HepG2 (cell line): Measurements from ENCODE around the gene RAD21L1. TPM values are rescaled to one million over a fixed set of nuclear protein-coding genes. Genes with fewer than 3 reads are reported as not detected.

ENCODE experiments used
- CREM ChIP-seq, 2 experiments: sonication (generic) in 1 of 2; formaldehyde crosslinking in 1 of 2; IDR thresholded peaks; 2 replicates each; pipeline versions ENCODE4 v1.4.0 to v1.6.1; 2016 to 2020; ENCODE audit warnings: antibody characterized with exemption in 1 of 2, mild to moderate bottlenecking in 1 of 2, missing genetic modification reagents in 1 of 2
- ELF3 ChIP-seq: IDR thresholded peaks from 2 replicates; pipeline ENCODE4 v1.6.1; 2016; ENCODE audit warnings: missing genetic modification reagents, missing compliant biosample characterization
- FIP1L1 ChIP-seq: fragments of 200-400 bp; formaldehyde crosslinking; IDR thresholded peaks from 2 replicates; pipeline ENCODE4 v1.6.1; 2018; ENCODE audit warnings: low read depth, mild to moderate bottlenecking, low read length, moderate library complexity, borderline replicate concordance; ENCODE audit not compliant: insufficient read depth
- FOXP4 ChIP-seq: sonication (generic); formaldehyde crosslinking; IDR thresholded peaks from 2 replicates; pipeline ENCODE4 v1.4.0; 2020; ENCODE audit warnings: missing genetic modification reagents
- MEIS1 ChIP-seq: sonication (generic); formaldehyde crosslinking; IDR thresholded peaks from 2 replicates; pipeline ENCODE4 v1.9.0; 2021; ENCODE audit warnings: mild to moderate bottlenecking, missing genetic modification reagents, moderate library complexity, borderline replicate concordance
- RBAK ChIP-seq: sonication (generic); formaldehyde crosslinking; IDR thresholded peaks from 2 replicates; pipeline ENCODE4 v1.5.1; 2020; ENCODE audit warnings: mild to moderate bottlenecking, missing genetic modification reagents
- SIN3A ChIP-seq: IDR thresholded peaks from 2 replicates; pipeline ENCODE4 v1.6.1; 2011; ENCODE audit warnings: low read depth, mild to moderate bottlenecking, control low read depth, low read length, borderline replicate concordance
- TGIF2 ChIP-seq: IDR thresholded peaks from 2 replicates; pipeline ENCODE4 v1.6.1; 2016; ENCODE audit warnings: control low read depth, missing compliant biosample characterization
- ZBTB20 ChIP-seq: sonication (generic); formaldehyde crosslinking; IDR thresholded peaks from 2 replicates; pipeline ENCODE4 v1.8.1; 2023; ENCODE audit warnings: missing genetic modification reagents, low read depth, mild to moderate bottlenecking, borderline replicate concordance
- ZBTB7A ChIP-seq: sonication (generic); formaldehyde crosslinking; IDR thresholded peaks from 2 replicates; pipeline ENCODE4 v1.8.0; 2022; ENCODE audit warnings: mild to moderate bottlenecking, missing genetic modification reagents
- ZNF34 ChIP-seq: sonication (generic); formaldehyde crosslinking; IDR thresholded peaks from 2 replicates; pipeline ENCODE4 v1.4.0; 2020; ENCODE audit warnings: mild to moderate bottlenecking, missing genetic modification reagents, borderline replicate concordance
- ZNF746 ChIP-seq: sonication (generic); formaldehyde crosslinking; IDR thresholded peaks from 2 replicates; pipeline ENCODE4 v1.8.0; 2022; ENCODE audit warnings: mild to moderate bottlenecking, missing genetic modification reagents
- ZNF772 ChIP-seq: sonication (generic); formaldehyde crosslinking; IDR thresholded peaks from 2 replicates; pipeline ENCODE4 v1.5.0; 2020; ENCODE audit warnings: mild to moderate bottlenecking, missing genetic modification reagents
- ZUFSP ChIP-seq: sonication (generic); formaldehyde crosslinking; IDR thresholded peaks from 2 replicates; pipeline ENCODE4 v1.9.0; 2021; ENCODE audit warnings: missing genetic modification reagents, mild to moderate bottlenecking, borderline replicate concordance
- polyA plus RNA-seq, 8 experiments: library from polyadenylated mRNA; depleted of rRNA in 3 of 8; stranded (reverse) in 7 of 8; unstranded in 1 of 8; fragments of >200 nt; fragmentation: Illumina TruSeq in 4 of 8; extraction: Trizol in 4 of 8; gene quantifications; 2 replicates each; pipeline versions ENCODE4 v1.2.1 to v1.2.3, GENCODE V29; 2011 to 2016; ENCODE audit warnings: low read depth in 4 of 8, missing spikeins in 1 of 8, mixed read lengths in 1 of 8; ENCODE audit not compliant: insufficient read depth in 1 of 8
- total RNA-seq, 5 experiments: library from RNA; depleted of rRNA; stranded (reverse); fragments of >200 nt; fragmentation: Illumina TruSeq; extraction: Trizol; gene quantifications; 2 replicates each; pipeline ENCODE4 v1.2.3, GENCODE V29; 2016; ENCODE audit warnings: low read depth in 1 of 5
- TF ChIP-seq, protein P1 (sequence below): sonication (generic); formaldehyde crosslinking; IDR thresholded peaks from 2 replicates; pipeline ENCODE4 v1.4.0; 2020; ENCODE audit warnings: missing genetic modification reagents, mild to moderate bottlenecking, borderline replicate concordance
- TF ChIP-seq, protein P2 (sequence below): sonication (generic); formaldehyde crosslinking; conservative IDR thresholded peaks from 2 replicates; pipeline ENCODE4 v1.4.0; 2020; ENCODE audit warnings: missing genetic modification reagents
- TF ChIP-seq, protein P3 (sequence below): sonication (generic); formaldehyde crosslinking; IDR thresholded peaks from 2 replicates; pipeline ENCODE4 v1.9.0; 2022; ENCODE audit warnings: missing genetic modification reagents, mild to moderate bottlenecking, borderline replicate concordance
- TF ChIP-seq, protein P4 (sequence below): sonication (generic); formaldehyde crosslinking; IDR thresholded peaks from 2 replicates; pipeline ENCODE4 v1.9.0; 2021; ENCODE audit warnings: missing genetic modification reagents, mild to moderate bottlenecking, borderline replicate concordance

Gene RAD21L1
- total and polyA plus RNA-seq, 2 of the 13 experiments (the other 11 are each of a cell fraction or from before 2014, with no cell fraction given): not detected

DNA sequence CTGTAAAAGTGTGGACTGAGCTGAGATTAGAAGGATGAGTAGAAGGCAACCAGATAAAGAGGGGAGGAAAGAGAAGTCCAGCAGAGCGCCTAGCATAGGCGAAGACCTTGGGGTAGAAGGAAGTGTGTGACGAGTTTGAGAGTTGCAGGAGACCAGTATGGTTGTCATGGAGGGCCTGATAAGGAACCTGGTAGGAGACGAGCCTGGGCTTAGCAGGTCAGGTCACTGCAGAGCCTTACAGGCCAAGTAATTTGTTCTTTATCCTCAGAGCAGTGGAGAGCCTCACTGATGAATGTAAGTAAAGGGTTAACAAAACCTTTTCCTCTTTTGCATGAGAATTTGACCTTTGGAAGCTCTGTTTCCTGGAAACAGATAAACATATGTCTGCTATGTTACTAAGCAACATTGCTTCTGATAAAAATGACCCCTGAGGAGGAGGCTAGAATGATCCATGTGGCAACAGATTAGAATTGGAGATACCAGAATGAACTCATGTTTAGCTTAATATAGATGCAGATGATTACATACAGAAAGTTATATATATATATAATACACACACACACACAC is 38.2 kb upstream of the RAD21L1 start (continued):
- no peak for TF ChIP-seq ZUFSP (CRISPR knock-in tag)
- TF ChIP-seq, protein P1, sequence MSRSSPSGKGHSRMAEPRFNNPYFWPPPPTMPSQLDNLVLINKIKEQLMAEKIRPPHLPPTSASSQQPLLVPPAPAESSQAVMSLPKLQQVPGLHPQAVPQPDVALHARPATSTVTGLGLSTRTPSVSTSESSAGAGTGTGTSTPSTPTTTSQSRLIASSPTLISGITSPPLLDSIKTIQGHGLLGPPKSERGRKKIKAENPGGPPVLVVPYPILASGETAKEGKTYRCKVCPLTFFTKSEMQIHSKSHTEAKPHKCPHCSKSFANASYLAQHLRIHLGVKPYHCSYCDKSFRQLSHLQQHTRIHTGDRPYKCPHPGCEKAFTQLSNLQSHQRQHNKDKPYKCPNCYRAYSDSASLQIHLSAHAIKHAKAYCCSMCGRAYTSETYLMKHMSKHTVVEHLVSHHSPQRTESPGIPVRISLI (CRISPR knock-in tag): no peak
- peak; percentile 56; the same call in 1 of the 2 replicates for TF ChIP-seq CREM (IDR thresholded peaks at IDR 0.05)
- TF ChIP-seq CREM (CRISPR knock-in tag; IDR thresholded peaks at IDR 0.05): no peak
- no peak for TF ChIP-seq ZNF772 (CRISPR knock-in tag)
- no peak; the same call in 1 of the 2 replicates for TF ChIP-seq TGIF2
- TF ChIP-seq, protein P2, sequence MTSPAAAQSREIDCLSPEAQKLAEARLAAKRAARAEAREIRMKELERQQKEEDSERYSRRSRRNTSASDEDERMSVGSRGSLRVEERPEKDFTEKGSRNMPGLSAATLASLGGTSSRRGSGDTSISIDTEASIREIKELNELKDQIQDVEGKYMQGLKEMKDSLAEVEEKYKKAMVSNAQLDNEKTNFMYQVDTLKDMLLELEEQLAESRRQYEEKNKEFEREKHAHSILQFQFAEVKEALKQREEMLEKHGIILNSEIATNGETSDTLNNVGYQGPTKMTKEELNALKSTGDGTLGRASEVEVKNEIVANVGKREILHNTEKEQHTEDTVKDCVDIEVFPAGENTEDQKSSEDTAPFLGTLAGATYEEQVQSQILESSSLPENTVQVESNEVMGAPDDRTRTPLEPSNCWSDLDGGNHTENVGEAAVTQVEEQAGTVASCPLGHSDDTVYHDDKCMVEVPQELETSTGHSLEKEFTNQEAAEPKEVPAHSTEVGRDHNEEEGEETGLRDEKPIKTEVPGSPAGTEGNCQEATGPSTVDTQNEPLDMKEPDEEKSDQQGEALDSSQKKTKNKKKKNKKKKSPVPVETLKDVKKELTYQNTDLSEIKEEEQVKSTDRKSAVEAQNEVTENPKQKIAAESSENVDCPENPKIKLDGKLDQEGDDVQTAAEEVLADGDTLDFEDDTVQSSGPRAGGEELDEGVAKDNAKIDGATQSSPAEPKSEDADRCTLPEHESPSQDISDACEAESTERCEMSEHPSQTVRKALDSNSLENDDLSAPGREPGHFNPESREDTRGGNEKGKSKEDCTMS (CRISPR knock-in tag): no peak
- no peak for TF ChIP-seq FOXP4
- no peak for TF ChIP-seq RBAK (CRISPR knock-in tag)
- no peak for TF ChIP-seq ZNF34
- no peak for TF ChIP-seq SIN3A
- TF ChIP-seq ZBTB20: no peak
- TF ChIP-seq, protein P3, sequence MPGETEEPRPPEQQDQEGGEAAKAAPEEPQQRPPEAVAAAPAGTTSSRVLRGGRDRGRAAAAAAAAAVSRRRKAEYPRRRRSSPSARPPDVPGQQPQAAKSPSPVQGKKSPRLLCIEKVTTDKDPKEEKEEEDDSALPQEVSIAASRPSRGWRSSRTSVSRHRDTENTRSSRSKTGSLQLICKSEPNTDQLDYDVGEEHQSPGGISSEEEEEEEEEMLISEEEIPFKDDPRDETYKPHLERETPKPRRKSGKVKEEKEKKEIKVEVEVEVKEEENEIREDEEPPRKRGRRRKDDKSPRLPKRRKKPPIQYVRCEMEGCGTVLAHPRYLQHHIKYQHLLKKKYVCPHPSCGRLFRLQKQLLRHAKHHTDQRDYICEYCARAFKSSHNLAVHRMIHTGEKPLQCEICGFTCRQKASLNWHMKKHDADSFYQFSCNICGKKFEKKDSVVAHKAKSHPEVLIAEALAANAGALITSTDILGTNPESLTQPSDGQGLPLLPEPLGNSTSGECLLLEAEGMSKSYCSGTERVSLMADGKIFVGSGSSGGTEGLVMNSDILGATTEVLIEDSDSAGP (CRISPR knock-in tag): no peak
- TF ChIP-seq ZNF746 (CRISPR knock-in tag): no peak
- TF ChIP-seq FIP1L1: no peak
- TF ChIP-seq ELF3 (CRISPR knock-in tag): peak; percentile 87; the same call in 1 of the 2 replicates
- TF ChIP-seq, protein P4, sequence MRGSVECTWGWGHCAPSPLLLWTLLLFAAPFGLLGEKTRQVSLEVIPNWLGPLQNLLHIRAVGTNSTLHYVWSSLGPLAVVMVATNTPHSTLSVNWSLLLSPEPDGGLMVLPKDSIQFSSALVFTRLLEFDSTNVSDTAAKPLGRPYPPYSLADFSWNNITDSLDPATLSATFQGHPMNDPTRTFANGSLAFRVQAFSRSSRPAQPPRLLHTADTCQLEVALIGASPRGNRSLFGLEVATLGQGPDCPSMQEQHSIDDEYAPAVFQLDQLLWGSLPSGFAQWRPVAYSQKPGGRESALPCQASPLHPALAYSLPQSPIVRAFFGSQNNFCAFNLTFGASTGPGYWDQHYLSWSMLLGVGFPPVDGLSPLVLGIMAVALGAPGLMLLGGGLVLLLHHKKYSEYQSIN: no peak
- TF ChIP-seq ZBTB7A: no peak
- no peak for TF ChIP-seq MEIS1
